HCT116 (cell line): ENCODE results near the gene QRICH2. TPM values are rescaled to one million over a fixed set of nuclear protein-coding genes. Genes with fewer than 3 reads are reported as not detected.

Experiments
- ATAC-seq: fragments of 200-7000 bp; cut with Tn5 transposase; 2 replicates; pipeline ENCODE4 v1.9.1; 2020; ENCODE audit warnings: mild to moderate bottlenecking, moderate library complexity
- BruUV-seq: library from RNA; stranded (reverse); fragments of 400-500 nt; replicated peaks from 2 replicates; lab custom pipeline; 2021; lab: Mats Ljungman, UMichigan
- CTCF ChIA-PET: fragments of 300-600 bp; sonication (Branson Sonifier 250); formaldehyde crosslinking; loops from one replicate; lab custom pipeline; 2021; ENCODE audit warnings: antibody characterized with exemption; lab: Charles Lee
- POLR2A ChIA-PET: fragments of 300-600, 350-600 bp; sonication (Branson Sonifier 250); formaldehyde crosslinking; loops from one replicate; lab custom pipeline; 2021; ENCODE audit warnings: antibody characterized with exemption; lab: Charles Lee
- RAD21 ChIA-PET, 2 experiments: fragments of 300-600 bp; sonication (Branson Sonifier 250); formaldehyde crosslinking; loops; one replicate each; lab custom pipeline; 2023; ENCODE audit warnings: low total read pairs in 2 of 2; ENCODE audit not compliant: uncharacterized antibody in 2 of 2, unreplicated experiment in 2 of 2, low non-redundant PET in 1 of 2; lab: Charles Lee
- DNase-seq: peaks from one replicate; pipeline ENCODE4 v3.0.0-alpha.2; 2010; ENCODE audit warnings: low read depth, low spot score
- H2AFZ ChIP-seq: fragments of 200-600 bp; shearing (Covaris generic), sonication (generic); 2 replicates; pipeline ENCODE4 v1.6.1; 2017; ENCODE audit warnings: low read depth, mixed run types, mixed read lengths, antibody characterized with exemption, low read length; ENCODE audit not compliant: poor library complexity, severe bottlenecking
- H3K27ac ChIP-seq: 2 replicates; pipeline ENCODE4 v1.5.1; 2012; ENCODE audit warnings: low read depth, low read length
- H3K27me3 ChIP-seq: fragments of 200-600 bp; sonication (generic); 2 replicates; pipeline ENCODE4 v1.6.1; 2016; ENCODE audit warnings: mixed run types, low read length, mixed read lengths; ENCODE audit not compliant: insufficient read depth
- H3K36me3 ChIP-seq, 2 experiments: fragments of 200-500 bp in 1 of 2; fragments of 200-600 bp in 1 of 2; sonication (Bioruptor generic) in 1 of 2; sonication (generic) in 1 of 2; 2 replicates each; pipeline versions ENCODE4 v1.5.1 to v1.6.1; 2014 to 2016; ENCODE audit warnings: low read length in 2 of 2, inconsistent platforms in 1 of 2, mixed read lengths in 1 of 2, mixed run types in 1 of 2; ENCODE audit not compliant: insufficient read depth in 2 of 2, control insufficient read depth in 1 of 2
- H3K4me1 ChIP-seq, 2 experiments: fragments of 200-600 bp in 1 of 2; sonication (generic) in 1 of 2; 2 replicates each; pipeline versions ENCODE4 v1.5.1 to v1.6.1; 2012 to 2017; ENCODE audit warnings: low read length in 2 of 2, inconsistent platforms in 1 of 2, mild to moderate bottlenecking in 1 of 2, mixed read lengths in 1 of 2, mixed run types in 1 of 2, moderate library complexity in 1 of 2; ENCODE audit not compliant: insufficient read depth in 2 of 2, control insufficient read depth in 1 of 2
- H3K4me2 ChIP-seq: fragments of 200-600 bp; sonication (generic); 2 replicates; pipeline ENCODE4 v1.6.1; 2017; ENCODE audit warnings: mixed run types, low read length, mixed read lengths
- H3K4me3 ChIP-seq, 2 experiments: fragments of 200-600 bp in 1 of 2; sonication (generic) in 1 of 2; replicated peaks in 1 of 2; 2 replicates each; pipeline ENCODE4 v1.5.1; 2011 to 2016; ENCODE audit warnings: low read length in 2 of 2, control low read depth in 1 of 2, low read depth in 1 of 2, mild to moderate bottlenecking in 1 of 2, mixed read lengths in 1 of 2, mixed run types in 1 of 2
- H3K79me2 ChIP-seq: fragments of 200-600 bp; sonication (generic); 2 replicates; pipeline ENCODE4 v1.6.1; 2017; ENCODE audit warnings: mild to moderate bottlenecking, mixed run types, low read length, moderate library complexity, mixed read lengths; ENCODE audit not compliant: insufficient read depth
- H3K9ac ChIP-seq: fragments of 200-600 bp; sonication (generic); 2 replicates; pipeline ENCODE4 v1.6.1; 2016; ENCODE audit warnings: low read length, mixed read lengths
- H3K9me2 ChIP-seq: fragments of 200-600 bp; sonication (generic), shearing (Covaris generic); 2 replicates; pipeline ENCODE4 v1.6.1; 2017; ENCODE audit warnings: mixed run types, mild to moderate bottlenecking, moderate library complexity; ENCODE audit not compliant: insufficient read depth
- H3K9me3 ChIP-seq, 2 experiments: fragments of 200-500 bp in 1 of 2; fragments of 200-600 bp in 1 of 2; sonication (Bioruptor generic) in 1 of 2; sonication (generic) in 1 of 2; 2 replicates each; pipeline ENCODE4 v1.6.1; 2014 to 2017; ENCODE audit warnings: low read length in 2 of 2, mixed read lengths in 2 of 2, inconsistent platforms in 1 of 2, low read depth in 1 of 2, mild to moderate bottlenecking in 1 of 2, mixed run types in 1 of 2, moderate library complexity in 1 of 2; ENCODE audit not compliant: control insufficient read depth in 1 of 2, insufficient read depth in 1 of 2
- H4K20me1 ChIP-seq: fragments of 200-600 bp; sonication (generic), shearing (Covaris generic); 2 replicates; pipeline ENCODE4 v1.6.1; 2017; ENCODE audit warnings: mixed run types, mild to moderate bottlenecking, moderate library complexity; ENCODE audit not compliant: insufficient read depth
- CEBPB ChIP-seq: IDR thresholded peaks from 2 replicates; pipeline ENCODE4 v1.6.1; 2012; ENCODE audit warnings: low read depth
- EGR1 ChIP-seq: IDR thresholded peaks from 2 replicates; pipeline ENCODE4 v1.6.1; 2012; ENCODE audit warnings: low read depth
- EZH2 ChIP-seq: fragments of 200-600 bp; sonication (generic); IDR thresholded peaks from 2 replicates; pipeline ENCODE4 v1.6.1; 2017; ENCODE audit warnings: antibody characterized with exemption, mixed run types
- EZH2phosphoT487 ChIP-seq: fragments of 200-600 bp; IDR thresholded peaks from 2 replicates; pipeline ENCODE4 v1.6.1; 2018; ENCODE audit warnings: antibody characterized with exemption, borderline replicate concordance
- FOSL1 ChIP-seq: IDR thresholded peaks from 2 replicates; pipeline ENCODE4 v1.6.1; 2012; ENCODE audit warnings: low read depth
- POLR2A ChIP-seq: IDR thresholded peaks from 2 replicates; pipeline ENCODE4 v1.7.0; 2011; ENCODE audit warnings: borderline replicate concordance; ENCODE audit not compliant: insufficient read depth, insufficient read length; ENCODE audit errors: extremely low read depth
- POLR2AphosphoS5 ChIP-seq: IDR thresholded peaks from 2 replicates; pipeline ENCODE4 v1.6.1; 2011; ENCODE audit warnings: mild to moderate bottlenecking, low read depth, low read length, moderate library complexity
- RAD21 ChIP-seq: IDR thresholded peaks from 2 replicates; pipeline ENCODE4 v1.6.1; 2012; ENCODE audit warnings: low read depth, mild to moderate bottlenecking
- SP1 ChIP-seq: IDR thresholded peaks from 2 replicates; pipeline ENCODE4 v1.6.1; 2012; ENCODE audit warnings: low read depth
- SRF ChIP-seq: IDR thresholded peaks from 2 replicates; pipeline ENCODE4 v1.6.1; 2012; ENCODE audit warnings: low read depth
- TCF7L2 ChIP-seq: IDR thresholded peaks from 2 replicates; pipeline ENCODE4 v1.7.0; 2011; ENCODE audit warnings: borderline replicate concordance, inconsistent platforms; ENCODE audit not compliant: insufficient read depth, insufficient read length; ENCODE audit errors: extremely low read depth
- ZFX ChIP-seq: fragments of 450-650 bp; IDR thresholded peaks from 2 replicates; pipeline ENCODE4 v1.6.1; 2017
- ZNF274 ChIP-seq: fragments of 200-500 bp; sonication (Bioruptor generic); IDR thresholded peaks from 2 replicates; pipeline ENCODE4 v1.6.1; 2014; ENCODE audit warnings: mild to moderate bottlenecking, low read depth, low read length, inconsistent platforms
- intact Hi-C: fragments of 100-400 bp; cut with micrococcal nuclease; formaldehyde crosslinking; loops from 2 replicates; pipeline ENCODE4 v1.10.0; 2022
- total RNA-seq: library from RNA; stranded (reverse); gene quantifications from one replicate; pipeline ENCODE4 v1.2.1, GENCODE V29; 2021; ENCODE audit not compliant: unreplicated experiment
- TF ChIP-seq, protein P1 (sequence below): IDR thresholded peaks from 2 replicates; pipeline ENCODE4 v1.6.1; 2012
- TF ChIP-seq, protein P2 (sequence below): IDR thresholded peaks from 2 replicates; pipeline ENCODE4 v1.6.1; 2012
- TF ChIP-seq, protein P3 (sequence below), 3 experiments: fragments of 200-600 bp in 1 of 3; sonication (generic) in 1 of 3; IDR thresholded peaks in 2 of 3; conservative IDR thresholded peaks in 1 of 3; 2 replicates each; pipeline ENCODE4 v1.5.1; 2012 to 2017; ENCODE audit warnings: low read depth in 2 of 3, low read length in 2 of 3, antibody characterized with exemption in 1 of 3, borderline replicate concordance in 1 of 3, control low read depth in 1 of 3, mild to moderate bottlenecking in 1 of 3, mixed read lengths in 1 of 3, mixed run types in 1 of 3, moderate library complexity in 1 of 3; ENCODE audit not compliant: insufficient read depth in 1 of 3

The QRICH2 gene
- total RNA-seq, 1 experiment from 2014 or later, result 4.9 TPM

DNA sequence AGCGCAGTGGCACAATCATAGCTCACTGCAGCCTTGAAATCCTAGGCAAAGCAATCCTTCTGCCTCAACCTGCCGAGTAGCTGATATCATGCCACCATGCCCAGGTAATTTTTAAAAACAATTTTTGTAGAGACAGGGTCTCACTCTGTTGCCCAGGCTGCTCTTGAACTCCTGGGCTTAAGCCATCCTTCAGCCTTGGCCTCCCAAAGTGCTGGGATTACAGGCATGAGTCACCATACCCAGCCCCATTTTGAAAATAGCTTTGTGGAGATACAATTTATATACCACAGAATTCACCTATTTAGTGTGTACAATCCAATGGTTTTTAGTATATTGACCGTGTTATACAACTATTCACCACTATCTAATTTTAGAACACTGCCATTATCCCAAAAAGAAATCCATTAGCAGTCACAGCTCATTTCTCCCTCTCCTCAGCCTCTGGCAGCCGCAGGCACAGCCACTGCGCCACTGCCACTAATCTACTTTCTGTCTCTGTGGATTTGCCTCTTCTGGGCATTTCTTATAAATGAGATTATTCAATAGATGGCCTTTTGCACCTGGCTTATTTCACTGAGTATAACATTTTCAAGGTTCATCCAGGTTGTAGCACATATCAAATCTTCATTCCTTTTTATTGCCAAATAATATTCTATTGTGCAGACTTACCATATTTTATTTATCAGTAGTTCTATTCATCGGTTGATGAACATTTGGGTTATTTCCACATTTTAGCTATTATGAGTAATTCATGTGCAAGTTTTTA, 74.3 kb downstream of the QRICH2 start:
- BruUV-seq, result no TSS peak
- H3K4me1 ChIP-seq, result peaks cover 0 to 15% of the 10 kb centered on the region in 2 experiments; a peak in 1 of 4 replicates

More for the DNA sequence above, 74.3 kb downstream of the QRICH2 start:
- POLR2A ChIA-PET, result no interaction called here
- Histone ChIP-seq H3K36me3 (no peaks in the 10 kb centered on the region), H3K9ac (no peak overlapping the region), H3K79me2 (no peaks in the 10 kb centered on the region), H3K27ac (no peak overlapping the region), H3K27me3 (peaks cover 11% of the 10 kb centered on the region; the same call in 1 of the 2 replicates), H4K20me1 (no peaks in the 10 kb centered on the region), H3K4me3 (no peak overlapping the region), H2AFZ (peak overlapping the region; percentile 7), H3K9me2 (no peaks in the 10 kb centered on the region), H3K9me3 (no peaks in the 10 kb centered on the region), H3K4me2 (no peak overlapping the region)
- CTCF ChIA-PET, result interaction anchor here (1.2 kb wide), 1 partner anchor 10 kb away, joined by 3 read pairs; no protein-coding TSS in a partner anchor
- DNase-seq (no peak), ATAC-seq (no peak)
- RAD21 ChIA-PET, result no interaction called here
- intact Hi-C loops, result no loop called here
- TF ChIP-seq SRF (no peak), EGR1 (no peak), POLR2A (no peak), EZH2 (no peak), FOSL1 (no peak), POLR2AphosphoS5 (no peak), RAD21 (no peak), EZH2phosphoT487 (no peak), ZFX (no peak), ZNF274 (no peak), TCF7L2 (no peak), SP1 (no peak), CEBPB (no peak)
- TF ChIP-seq, protein P1, sequence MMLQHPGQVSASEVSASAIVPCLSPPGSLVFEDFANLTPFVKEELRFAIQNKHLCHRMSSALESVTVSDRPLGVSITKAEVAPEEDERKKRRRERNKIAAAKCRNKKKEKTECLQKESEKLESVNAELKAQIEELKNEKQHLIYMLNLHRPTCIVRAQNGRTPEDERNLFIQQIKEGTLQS, result no peak
- TF ChIP-seq, protein P2, sequence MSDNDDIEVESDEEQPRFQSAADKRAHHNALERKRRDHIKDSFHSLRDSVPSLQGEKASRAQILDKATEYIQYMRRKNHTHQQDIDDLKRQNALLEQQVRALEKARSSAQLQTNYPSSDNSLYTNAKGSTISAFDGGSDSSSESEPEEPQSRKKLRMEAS, result no peak
- TF ChIP-seq, protein P3, sequence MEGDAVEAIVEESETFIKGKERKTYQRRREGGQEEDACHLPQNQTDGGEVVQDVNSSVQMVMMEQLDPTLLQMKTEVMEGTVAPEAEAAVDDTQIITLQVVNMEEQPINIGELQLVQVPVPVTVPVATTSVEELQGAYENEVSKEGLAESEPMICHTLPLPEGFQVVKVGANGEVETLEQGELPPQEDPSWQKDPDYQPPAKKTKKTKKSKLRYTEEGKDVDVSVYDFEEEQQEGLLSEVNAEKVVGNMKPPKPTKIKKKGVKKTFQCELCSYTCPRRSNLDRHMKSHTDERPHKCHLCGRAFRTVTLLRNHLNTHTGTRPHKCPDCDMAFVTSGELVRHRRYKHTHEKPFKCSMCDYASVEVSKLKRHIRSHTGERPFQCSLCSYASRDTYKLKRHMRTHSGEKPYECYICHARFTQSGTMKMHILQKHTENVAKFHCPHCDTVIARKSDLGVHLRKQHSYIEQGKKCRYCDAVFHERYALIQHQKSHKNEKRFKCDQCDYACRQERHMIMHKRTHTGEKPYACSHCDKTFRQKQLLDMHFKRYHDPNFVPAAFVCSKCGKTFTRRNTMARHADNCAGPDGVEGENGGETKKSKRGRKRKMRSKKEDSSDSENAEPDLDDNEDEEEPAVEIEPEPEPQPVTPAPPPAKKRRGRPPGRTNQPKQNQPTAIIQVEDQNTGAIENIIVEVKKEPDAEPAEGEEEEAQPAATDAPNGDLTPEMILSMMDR (IDR thresholded peaks at IDR 0.05 in 2 of 3, conservative IDR thresholded peaks at IDR 0.05 in 1 of 3; ENCODE audit: borderline replicate concordance in 1 of 3, insufficient read depth in 1 of 3, low read depth in 2 of 3, low read length in 2 of 3), result no peak
